ENCODE measurements around the gene PFDN1.

DNA sequence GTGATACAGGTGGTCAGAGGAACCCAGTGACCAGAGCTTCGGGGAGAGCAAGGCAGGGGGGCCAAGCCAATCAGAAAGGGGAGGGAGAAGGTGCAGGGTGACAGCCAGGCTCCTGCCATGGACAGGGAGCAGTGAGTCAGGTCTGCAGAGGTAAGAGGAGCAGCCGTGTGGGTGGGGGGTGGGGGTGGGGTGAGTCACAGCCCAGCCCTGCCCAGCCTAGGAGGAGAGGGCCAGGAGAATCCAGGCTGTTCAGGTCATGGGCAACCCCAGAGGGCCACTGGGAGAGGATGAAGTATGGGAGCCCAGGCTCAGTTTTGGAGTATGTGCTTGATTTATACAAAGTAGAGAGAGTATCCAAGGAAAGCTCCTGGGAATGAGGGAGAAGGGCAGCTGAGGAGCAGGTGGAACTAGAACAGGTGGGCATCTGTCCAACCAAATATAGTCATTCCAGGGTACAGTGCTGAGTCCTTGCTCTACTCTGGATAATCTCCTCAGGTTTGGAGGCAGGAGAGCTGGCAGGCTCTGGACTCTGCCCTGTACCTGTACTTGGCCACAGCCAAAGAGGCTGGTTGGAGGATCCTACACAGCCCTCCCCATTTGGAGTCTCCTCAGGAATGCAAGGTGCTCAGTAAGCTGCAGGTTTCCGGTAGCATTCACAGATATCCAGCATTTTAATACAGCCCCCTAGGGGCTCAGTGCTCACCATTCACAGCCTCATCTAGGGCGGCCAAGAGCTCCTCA is 42.0 kb upstream of the PFDN1 start:
- TF ChIP-seq, protein P1, sequence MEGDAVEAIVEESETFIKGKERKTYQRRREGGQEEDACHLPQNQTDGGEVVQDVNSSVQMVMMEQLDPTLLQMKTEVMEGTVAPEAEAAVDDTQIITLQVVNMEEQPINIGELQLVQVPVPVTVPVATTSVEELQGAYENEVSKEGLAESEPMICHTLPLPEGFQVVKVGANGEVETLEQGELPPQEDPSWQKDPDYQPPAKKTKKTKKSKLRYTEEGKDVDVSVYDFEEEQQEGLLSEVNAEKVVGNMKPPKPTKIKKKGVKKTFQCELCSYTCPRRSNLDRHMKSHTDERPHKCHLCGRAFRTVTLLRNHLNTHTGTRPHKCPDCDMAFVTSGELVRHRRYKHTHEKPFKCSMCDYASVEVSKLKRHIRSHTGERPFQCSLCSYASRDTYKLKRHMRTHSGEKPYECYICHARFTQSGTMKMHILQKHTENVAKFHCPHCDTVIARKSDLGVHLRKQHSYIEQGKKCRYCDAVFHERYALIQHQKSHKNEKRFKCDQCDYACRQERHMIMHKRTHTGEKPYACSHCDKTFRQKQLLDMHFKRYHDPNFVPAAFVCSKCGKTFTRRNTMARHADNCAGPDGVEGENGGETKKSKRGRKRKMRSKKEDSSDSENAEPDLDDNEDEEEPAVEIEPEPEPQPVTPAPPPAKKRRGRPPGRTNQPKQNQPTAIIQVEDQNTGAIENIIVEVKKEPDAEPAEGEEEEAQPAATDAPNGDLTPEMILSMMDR (IDR thresholded peaks at IDR 0.05): no peak
- TF ChIP-seq EP300 (IDR thresholded peaks at IDR 0.05): no peak
- no peak for TF ChIP-seq POLR2A (IDR thresholded peaks at IDR 0.05)
- no peak for TF ChIP-seq POLR2AphosphoS5 (IDR thresholded peaks at IDR 0.05)
